HG02588 (cell line): ENCODE results near the gene DOP1A.
"Not testable (repeated sequence)": the region's sequence is repeated elsewhere in the genome, so short reads cannot be mapped to it uniquely, and the experiment has no call there.

ENCODE experiments used
- ATAC-seq: cut with Tn5 transposase; IDR thresholded peaks from one replicate; pipeline ENCODE4 v1.9.1; 2021; ENCODE audit warnings: mild to moderate bottlenecking, moderate library complexity; ENCODE audit not compliant: unreplicated experiment

DOP1A gene

GRCh38 chr6:83152913-83153312, 85.4 kb downstream of the DOP1A start:
- no peak for ATAC-seq

DNA sequence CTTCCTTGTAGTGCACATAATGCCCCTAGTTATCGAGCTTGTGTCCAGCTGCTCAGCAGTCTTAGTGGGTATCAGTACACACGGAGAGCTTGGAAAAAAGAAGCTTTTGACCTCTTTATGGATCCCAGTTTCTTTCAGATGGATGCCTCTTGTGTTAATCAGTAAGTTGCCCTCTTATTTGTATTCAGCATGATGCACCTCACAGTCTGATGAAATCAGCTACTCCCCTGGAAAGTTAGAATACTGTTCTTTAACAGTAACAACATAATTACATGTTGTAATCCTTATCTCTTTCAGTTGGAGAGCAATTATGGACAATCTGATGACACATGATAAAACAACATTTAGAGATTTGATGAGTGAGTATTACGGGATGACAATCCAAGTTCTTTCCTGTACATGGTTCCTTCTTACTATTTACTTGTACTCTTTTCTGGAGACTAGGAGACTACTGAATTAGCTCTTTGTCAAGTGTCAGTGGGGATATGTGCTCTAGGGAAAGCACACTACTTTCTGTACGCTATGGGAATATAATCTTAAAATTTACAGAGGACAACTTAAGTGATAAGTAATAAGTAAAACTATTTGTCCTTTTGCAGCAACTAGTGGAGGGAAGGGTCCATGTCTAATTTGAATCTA, 86.5 kb downstream of the DOP1A start:
- no peak for ATAC-seq

DNA sequence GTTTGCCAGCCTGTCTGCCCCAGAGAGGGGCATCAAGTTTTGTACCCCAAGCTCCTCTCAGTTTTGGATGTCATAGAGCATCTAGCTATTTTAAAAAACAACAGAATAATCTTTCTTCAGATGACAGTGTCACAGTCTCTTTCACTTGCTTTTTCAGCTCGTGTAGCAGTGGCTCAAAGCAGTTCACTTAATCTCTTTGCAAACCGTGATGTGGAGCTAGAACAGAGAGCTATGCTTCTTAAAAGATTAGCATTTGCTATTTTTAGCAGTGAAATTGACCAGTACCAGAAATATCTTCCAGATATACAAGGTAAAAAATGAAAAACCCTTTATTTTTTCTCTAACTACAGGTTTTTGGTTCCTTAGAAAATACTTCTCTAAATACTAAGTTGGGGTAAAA, 88.3 kb downstream of the DOP1A start:
- ATAC-seq, result no peak

DNA sequence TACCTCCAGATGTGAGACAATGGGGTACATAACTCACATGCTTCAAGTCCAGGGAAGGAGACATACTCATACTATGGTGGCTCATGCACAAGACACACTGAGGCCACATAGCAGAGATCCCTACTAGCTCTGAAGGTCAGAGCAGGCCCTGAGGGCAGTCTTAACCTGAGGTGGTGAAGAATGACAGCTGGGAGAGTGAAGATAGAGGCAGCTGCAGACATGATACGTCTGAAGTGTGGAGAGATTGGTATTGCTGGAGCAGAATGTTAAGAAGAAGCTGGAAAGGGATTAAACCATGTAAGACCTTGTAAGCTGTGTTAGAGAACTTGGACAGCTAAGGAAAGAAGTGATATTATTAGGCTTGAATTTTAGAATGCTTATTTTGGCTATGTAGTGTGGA, 92.7 kb downstream of the DOP1A start:
- ATAC-seq, result no peak

- ATAC-seq, result no peak
These were observed 100.3 kb downstream of the DOP1A start for GRCh38 chr6:83167726-83168278.

DNA sequence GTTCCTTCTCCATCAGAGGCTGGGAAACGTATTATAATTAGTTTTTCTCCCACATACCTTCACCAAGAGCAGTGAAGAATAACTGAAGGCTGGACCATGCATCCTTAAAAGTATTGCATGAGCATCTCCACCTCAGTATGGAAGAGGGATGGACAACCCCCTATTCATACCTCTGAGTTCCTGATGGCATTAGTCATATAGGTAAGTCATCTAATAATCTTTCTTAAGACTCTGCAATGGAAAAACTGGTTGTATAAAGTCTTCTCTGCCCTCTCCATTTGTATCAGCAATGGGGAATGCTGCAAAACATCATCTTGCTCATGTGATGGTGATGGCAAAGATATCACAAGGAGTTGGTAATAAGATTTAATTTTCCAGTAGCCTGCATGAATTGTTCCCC, 101.1 kb downstream of the DOP1A start:
- no peak for ATAC-seq

DNA sequence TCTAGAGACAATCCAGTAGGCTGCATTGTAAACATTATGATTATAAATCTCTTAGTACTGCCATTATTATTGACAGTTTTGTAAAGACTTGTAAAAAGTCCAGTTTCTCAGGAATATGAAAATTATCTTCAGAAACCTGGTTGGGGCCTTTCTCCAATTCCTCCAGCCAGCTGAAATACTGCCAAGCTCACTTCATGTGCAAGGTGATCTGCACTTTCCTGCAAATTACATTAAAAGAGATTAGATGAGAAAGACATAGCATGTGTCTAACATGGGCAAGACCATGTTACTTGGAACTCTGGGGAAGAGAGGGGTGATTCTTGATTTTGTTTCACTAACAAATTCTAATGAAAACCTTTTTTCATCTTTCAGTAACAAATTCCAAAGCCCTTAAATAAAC, 101.6 kb downstream of the DOP1A start:
- no peak for ATAC-seq

- no peak for ATAC-seq
These were observed 102.0 kb downstream of the DOP1A start for GRCh38 chr6:83169511-83169910.

- ATAC-seq, result no peak
These were observed 108.8 kb downstream of the DOP1A start for GRCh38 chr6:83176246-83176645.

DNA sequence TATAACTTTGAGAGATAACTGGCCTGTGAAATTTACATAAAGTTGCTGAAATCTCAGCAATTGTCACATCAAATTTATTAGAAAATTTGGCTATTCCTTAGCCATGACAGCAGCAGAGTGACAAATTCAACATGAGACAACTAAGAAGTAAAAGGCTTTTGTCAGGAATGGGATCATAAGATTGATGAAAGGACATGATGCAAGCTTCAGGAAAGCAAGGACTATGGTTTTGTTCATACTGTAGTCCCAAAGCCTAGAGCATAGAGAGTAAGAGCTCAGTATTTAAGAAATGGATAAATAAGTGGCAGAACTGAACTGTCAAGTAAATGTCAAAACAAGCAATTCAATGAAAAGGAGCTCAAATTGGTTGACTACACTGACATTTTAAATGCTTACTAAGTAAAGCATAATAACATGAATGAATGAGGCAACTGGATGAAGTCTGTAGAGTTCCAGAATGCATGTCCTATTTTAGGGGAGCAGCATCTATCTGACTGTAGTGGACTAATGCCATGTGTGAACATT, 113.0 kb downstream of the DOP1A start:
- no peak for ATAC-seq

DNA sequence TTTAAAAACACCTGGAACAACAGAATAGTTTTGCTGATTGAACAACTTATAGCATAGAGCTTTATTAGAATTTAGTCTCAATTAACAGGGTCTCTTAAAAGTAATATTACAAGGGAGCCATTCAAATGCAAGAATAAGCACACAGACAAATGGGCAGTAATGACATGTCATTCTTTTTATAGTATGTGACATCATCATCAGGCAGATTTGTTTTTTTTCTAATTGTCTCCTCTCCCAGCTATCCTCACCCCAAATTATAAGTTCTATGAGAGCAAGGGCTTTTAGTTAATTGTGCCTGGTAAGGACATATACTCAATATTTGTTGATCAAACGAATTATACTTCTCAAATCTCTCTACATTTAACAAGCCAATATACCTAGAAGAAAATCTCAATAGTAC, 114.6 kb downstream of the DOP1A start:
- no peak for ATAC-seq

DNA sequence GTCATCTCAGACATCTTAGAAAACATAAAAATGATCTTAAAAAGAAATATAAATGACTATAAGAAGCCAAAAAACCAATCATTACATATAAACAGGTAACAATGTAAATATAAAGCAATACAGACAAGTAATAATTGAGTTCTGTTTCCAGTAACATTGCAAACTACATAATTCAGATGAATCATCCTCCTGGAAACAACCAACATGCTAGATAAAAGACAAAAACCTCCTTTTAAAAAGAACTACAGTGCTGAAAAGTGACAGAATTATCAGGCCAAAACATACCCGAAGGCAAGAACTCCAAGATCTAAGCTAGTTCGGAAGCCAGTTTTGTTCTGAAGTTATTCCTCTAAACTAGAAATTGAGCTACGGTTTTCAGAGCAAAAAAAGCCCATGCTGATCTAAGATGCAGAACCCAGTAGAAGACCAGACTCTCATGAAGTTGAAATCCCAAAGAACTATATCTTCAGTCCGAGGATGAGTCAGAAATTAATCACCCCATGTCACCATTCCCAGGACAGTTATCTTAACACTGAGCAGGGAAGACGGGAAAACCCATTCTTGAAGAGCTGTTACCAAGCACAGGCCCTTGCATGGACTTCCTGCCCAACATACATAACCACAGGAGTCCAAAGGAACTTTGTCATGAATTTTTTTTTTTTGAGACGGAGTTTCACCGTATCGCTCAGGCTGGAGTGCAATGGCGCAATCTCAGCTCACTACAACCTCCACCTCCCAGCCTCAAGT, 115.8 kb downstream of the DOP1A start:
- no peak for ATAC-seq

- no peak for ATAC-seq
These were observed 117.6 kb downstream of the DOP1A start for GRCh38 chr6:83185096-83185495.

- ATAC-seq, result no peak
These were observed 121.0 kb downstream of the DOP1A start for GRCh38 chr6:83188501-83188900.

DNA sequence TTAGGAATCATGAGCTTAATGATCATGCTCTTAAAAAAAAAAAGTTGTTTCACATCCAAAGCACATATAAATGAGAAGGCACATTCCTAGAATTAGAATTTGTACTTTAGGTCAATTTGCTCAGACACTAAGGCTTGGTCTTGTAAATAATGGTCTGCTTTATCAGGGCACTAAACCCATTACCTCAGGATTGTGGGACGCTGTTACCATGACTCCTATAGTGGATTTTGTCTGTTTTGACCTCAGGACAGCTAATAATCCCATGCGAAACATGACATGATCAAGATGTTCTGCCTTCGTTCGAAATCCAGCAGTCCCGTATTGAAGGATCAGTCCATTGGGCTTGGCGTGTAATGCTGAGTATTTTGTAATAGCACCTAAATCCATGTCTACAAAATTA, 123.2 kb downstream of the DOP1A start:
- ATAC-seq, result no peak

- not testable (repeated sequence) for ATAC-seq
These were observed 124.5 kb downstream of the DOP1A start for GRCh38 chr6:83191974-83192373.

- ATAC-seq, result no peak
These were observed 125.0 kb downstream of the DOP1A start for GRCh38 chr6:83192456-83192855.

DNA sequence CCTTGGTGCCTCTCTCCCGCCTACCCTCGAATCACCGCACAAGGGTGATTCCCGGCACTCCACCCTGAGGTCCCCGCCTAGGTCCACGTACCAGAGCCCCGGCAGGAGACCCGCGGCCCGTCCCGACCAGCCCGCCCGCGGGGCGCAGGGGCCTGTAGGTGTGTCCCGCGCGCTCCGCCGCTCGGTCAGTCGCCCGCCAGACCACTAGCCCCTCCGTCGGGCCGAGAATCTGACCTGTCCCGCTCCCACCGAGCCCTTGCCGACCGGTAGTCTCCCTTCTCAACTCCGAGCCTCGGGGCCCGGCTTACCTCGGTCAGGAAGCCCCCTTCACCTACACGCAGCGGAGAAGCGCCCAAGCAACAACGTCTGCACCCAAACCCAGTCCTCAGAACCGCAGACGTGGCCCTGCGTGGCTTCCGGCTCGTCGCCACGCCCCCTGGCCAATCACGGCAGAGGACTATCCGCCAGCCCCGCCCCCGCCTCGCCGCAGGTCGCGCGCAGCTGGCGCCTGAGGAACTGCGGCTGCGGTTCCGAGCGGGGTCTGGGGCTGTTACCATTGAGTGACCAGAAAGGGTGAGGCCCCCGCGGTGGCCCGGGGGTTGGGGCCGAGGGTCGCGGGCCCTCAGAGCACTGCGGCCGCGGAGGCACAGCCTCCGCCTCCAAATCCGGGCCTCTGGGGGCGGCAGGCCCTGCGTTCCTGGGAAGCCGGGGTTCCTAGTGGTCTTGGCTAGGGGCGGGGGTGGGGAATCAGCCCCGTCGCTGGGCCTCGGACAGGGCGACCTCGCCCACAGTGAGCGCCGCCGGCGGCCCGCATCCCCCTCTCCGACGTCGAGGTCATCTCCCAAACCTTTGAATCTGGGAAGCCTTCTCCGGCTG, 125.6 kb downstream of the DOP1A start, which contains the start of the genes PGM3 and RWDD2A:
PGM3 (minus strand) TSS at position 395 of the 876 bp plus-strand sequence. CDS start 2,253 bp downstream, outside the sequence.
RWDD2A (plus strand) TSS at position 487 of the 876 bp plus-strand sequence. CDS start 1,095 bp downstream, outside the sequence.
- ATAC-seq, result peak; percentile 97

- peak; percentile 24 for ATAC-seq
These were observed 126.5 kb downstream of the DOP1A start for GRCh38 chr6:83193747-83194566.
